GM18505 (cell line): ENCODE results near the gene PDLIM4.

ENCODE experiments used
- ATAC-seq: cut with Tn5 transposase; IDR thresholded peaks from one replicate; pipeline ENCODE4 v1.9.1; 2021; ENCODE audit not compliant: unreplicated experiment
- POLR2A ChIP-seq: IDR thresholded peaks from 4 replicates; pipeline ENCODE4 v1.6.1; 2011; ENCODE audit warnings: borderline replicate concordance; ENCODE audit not compliant: insufficient read depth, insufficient read length; ENCODE audit errors: extremely low read depth

PDLIM4 gene

GRCh38 chr5:132271251-132272246, 14.1 kb downstream of the PDLIM4 start:
- no peak for ATAC-seq
- TF ChIP-seq POLR2A = no peak

DNA sequence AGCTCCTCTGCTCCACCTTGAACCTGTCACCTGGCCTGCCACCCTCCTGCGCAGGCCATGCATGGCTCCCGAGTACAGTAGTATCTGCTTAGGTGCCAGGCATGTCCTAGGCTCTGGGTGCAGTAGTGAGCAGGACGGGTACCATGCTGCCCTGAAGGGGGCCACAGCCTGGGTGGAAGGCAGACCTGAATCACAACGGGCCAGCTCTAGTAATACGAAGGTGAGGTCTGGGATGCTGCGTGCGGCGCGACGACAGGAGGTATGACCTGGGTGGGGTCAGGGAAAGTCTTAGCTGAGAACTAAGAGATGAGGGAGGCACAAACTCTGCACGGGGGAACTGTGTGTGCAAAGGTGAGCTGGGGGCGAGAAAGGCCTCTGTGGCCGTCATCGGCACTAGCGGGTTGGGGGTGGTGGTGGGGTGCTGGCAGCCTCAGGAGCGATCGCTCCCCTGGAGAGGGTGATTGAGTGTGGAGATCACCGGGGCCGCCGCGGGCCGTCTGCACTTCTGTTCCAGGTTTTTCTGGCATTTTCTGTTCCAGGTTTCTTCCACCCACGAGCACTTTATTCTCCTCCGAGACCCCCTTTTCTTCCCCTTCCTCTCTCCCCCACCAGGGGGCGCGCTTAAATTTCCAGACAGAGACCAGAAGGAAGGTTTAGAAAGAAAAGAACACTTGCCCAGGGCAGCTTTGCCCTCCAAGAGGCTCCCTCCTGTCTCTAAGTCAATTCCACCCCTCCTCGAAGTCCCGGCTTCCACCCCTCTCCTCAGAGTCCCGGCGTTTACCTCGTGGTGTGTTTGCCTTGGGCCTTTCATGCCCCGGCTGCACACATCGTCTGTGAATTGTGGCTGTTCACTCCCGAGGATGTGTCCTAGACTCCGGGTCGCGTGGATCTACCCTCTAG, 15.1 kb downstream of the PDLIM4 start:
- ATAC-seq = no peak
- no peak for TF ChIP-seq POLR2A

DNA sequence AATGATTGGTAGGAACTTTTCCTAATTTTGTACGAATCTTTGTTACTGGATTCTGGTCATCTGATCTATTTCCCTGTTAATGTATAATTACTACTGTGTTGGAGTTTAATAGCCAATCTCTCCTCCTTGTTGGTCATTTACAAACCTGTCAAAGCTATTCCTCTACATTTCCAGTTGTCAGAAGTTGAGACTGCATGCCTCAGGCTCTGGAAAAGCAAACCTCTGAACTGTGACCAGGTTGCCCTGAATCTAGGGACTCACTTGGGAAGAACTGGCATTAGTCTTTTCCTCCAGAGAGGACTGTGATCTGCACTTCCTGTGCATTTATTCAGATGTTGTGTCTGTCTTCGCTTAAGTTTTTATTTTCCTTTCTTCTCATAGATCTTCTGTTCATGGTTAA, 16.1 kb downstream of the PDLIM4 start:
- no peak for TF ChIP-seq POLR2A
- ATAC-seq = no peak

GRCh38 chr5:132274050-132274792, 16.7 kb downstream of the PDLIM4 start:
- no peak for TF ChIP-seq POLR2A
- no peak for ATAC-seq

DNA sequence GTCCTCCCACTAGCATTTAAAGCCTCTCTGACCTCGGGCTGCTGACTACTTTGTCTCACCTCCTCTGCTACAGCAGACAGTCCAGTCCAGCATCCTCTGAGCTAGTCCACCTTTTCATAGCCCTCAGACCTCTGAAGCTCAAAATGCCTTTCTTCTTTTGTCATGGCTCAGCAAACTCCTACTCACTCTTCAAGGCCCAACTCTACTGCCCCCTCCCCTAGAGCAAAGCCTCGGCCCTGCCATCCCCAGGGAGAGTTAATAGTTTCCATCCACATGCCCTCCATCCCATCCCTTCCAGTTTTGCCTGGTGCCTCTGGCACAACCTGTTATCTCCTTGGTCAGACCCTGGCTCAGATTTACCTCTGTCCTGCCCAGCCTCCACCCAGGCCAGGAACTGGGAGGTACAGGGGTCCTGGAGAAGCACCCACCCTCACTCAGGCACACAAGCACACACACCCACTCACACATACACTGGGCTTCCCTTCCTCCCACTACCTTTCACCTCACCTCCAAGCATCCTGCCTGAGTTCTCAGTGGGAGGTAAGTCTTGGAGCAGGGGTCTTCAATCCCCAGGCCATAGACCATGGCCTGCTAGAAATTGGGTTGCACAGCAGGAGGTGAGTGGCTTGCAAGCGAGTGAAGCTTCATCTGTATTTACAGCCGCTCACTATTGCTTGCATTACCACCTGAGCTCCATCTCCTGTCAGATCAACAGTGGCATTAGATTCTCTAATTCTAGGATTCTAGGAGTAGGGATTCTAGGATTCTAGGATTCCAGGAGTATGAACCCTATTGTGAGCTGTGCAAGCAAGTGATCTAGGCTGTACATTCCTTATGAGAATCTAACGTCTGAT, 18.1 kb downstream of the PDLIM4 start:
- no peak for ATAC-seq
- TF ChIP-seq POLR2A = no peak

- no peak for TF ChIP-seq POLR2A
- ATAC-seq = no peak
Measured at GRCh38 chr5:132277256-132277655, 19.8 kb downstream of the PDLIM4 start.

- ATAC-seq = no peak
- no peak for TF ChIP-seq POLR2A
Measured at GRCh38 chr5:132277971-132278853, 20.7 kb downstream of the PDLIM4 start.

DNA sequence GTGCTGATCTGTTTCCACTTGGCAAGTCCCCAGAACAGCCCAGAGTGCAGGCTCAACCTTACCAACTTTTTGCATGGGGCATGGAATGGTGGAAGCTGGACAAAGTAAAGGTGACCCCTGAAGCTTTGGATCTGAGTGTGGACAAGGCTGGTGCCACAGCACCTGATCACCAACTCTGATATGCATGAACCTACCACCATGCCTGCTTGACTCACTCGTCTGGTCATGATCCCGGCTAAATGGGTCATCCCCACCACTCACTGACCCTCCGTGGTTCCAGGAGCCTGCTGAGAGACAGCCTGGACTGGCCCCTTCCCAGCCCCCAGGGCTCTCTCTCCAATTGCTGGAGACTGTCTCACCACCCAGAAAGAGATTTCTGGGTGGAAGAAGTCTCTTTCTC, 22.3 kb downstream of the PDLIM4 start:
- no peak for ATAC-seq
- no peak for TF ChIP-seq POLR2A

DNA sequence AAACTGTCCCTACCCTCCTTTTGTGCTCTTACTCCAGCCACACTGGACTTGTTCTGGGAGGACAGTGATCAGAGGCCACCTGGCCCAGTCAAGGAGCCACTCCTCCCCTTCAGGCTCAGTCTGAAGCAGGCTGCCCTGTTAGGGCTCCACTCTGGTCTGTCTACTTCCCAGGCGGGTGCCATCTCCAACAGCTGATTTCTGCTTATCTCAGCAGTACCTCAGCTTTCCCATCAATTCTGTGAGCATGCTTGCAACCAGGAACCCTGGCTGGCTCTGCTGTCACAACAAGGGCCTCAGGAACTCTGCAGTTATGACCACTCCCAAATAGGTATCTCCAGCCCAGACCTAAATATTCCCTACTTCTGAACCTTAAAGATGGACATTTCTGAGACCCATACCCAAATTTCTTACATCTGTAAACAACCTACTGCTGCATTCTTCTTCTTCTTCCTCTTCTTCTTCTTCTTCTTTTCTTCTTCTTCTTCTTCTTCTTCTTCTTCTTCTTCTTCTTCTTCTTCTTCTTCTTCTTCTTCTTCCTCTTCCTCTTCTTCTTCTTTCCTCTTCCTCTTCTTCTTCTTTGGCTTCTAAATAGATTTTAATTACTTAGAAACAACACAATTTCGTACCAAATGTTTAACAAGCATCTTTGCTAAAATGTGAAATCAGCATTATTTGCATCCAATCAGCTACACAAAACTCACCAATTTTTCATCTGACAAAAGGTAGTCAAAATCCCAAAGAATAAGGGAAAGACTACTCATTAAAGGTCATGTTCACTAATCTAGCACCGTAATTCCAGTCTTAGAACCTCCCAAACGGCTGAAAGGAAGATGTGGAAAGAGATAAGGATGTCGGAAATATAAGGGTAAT, 23.1 kb downstream of the PDLIM4 start:
- TF ChIP-seq POLR2A = no peak
- no peak for ATAC-seq

DNA sequence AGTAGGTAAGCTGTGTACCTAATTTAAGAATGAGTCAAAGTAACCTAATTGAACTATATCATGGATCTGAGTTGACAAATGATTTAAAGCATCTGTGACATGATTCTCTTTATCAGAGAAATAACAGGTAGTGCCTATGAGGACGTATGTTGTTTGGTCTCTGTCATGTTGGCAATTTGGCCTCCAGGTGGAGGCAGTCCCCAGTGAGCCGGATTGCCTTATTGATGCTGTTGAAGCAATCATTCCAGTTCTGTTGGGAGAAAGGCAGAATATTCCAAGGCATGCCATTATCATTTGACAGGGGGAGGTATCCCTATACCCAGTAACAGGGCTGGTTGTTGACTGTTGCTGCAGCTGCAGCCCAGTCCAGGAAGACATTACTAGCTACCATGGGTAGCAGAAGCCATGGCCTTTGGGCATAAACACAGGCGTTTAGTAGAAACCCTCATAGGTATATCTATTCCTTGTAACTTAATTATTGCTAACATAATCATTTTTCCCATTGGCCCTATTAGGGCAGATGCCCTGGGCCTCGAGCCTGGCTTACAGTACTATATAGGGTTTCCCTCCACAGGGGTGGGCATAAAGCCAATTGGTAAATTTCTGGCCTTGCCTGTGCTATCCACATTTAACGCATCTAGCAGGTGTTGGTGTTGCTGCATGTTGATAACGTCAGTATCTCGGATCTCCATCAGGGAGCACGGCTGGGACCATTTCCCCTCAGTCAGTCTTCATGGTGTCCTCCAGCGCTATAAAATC, 24.5 kb downstream of the PDLIM4 start:
- no peak for TF ChIP-seq POLR2A
- no peak for ATAC-seq
